Ovary (tissue), 3 donors: Measurements from ENCODE around the gene FMNL2.

Experiments
- POLR2A ChIP-seq: fragments of 450-650 bp; IDR thresholded peaks from one replicate; pipeline ENCODE4 v1.6.1; 2017; ENCODE audit warnings: antibody characterized with exemption, mild to moderate bottlenecking, moderate library complexity
- TF ChIP-seq, protein P1 (sequence below), 3 donors: fragments of 450-650 bp in 2 of 3; fragments of 200-600 bp in 1 of 3; IDR thresholded peaks; one replicate each; pipeline versions ENCODE4 v1.5.1 to v1.8.0; 2016 to 2022; ENCODE audit warnings: antibody characterized with exemption in 3 of 3, mild to moderate bottlenecking in 1 of 3
- donor health status: DM: no; HTN: no; CAD: no.

DNA sequence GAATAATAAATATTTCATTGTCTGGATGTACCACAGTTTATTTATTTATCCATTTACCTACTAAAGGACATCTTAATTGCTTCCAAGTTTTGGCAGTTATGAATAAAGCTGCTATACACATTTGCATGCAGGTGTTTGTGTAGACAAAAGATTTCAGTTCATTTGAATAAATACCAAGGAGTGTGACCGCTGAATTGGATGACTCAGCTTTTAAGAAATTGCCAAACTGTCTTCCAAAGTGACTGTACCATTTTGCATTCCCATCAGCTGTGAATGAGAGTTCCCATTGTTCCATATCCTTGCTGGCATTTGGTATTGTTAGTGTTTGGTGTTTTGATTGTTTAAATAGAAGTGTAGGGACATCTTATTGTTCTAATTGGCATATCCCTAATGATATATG lies 36.2 kb upstream of the FMNL2 start:
- TF ChIP-seq, protein P1, sequence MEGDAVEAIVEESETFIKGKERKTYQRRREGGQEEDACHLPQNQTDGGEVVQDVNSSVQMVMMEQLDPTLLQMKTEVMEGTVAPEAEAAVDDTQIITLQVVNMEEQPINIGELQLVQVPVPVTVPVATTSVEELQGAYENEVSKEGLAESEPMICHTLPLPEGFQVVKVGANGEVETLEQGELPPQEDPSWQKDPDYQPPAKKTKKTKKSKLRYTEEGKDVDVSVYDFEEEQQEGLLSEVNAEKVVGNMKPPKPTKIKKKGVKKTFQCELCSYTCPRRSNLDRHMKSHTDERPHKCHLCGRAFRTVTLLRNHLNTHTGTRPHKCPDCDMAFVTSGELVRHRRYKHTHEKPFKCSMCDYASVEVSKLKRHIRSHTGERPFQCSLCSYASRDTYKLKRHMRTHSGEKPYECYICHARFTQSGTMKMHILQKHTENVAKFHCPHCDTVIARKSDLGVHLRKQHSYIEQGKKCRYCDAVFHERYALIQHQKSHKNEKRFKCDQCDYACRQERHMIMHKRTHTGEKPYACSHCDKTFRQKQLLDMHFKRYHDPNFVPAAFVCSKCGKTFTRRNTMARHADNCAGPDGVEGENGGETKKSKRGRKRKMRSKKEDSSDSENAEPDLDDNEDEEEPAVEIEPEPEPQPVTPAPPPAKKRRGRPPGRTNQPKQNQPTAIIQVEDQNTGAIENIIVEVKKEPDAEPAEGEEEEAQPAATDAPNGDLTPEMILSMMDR (IDR thresholded peaks at IDR 0.05): no peak
- no peak for TF ChIP-seq POLR2A
